SHP77 treated with DMSO at 0.1 percent for 48 hours (cell line): ENCODE measurements around the gene EEF2KMT.
"Not testable (repeated sequence)": the region's sequence is repeated elsewhere in the genome, so short reads cannot be mapped to it uniquely, and the experiment has no call there.

Experiments
- DNase-seq: peaks from one replicate; lab custom pipeline; 2025; lab: John Stamatoyannopoulos, UW

The EEF2KMT gene

DNA sequence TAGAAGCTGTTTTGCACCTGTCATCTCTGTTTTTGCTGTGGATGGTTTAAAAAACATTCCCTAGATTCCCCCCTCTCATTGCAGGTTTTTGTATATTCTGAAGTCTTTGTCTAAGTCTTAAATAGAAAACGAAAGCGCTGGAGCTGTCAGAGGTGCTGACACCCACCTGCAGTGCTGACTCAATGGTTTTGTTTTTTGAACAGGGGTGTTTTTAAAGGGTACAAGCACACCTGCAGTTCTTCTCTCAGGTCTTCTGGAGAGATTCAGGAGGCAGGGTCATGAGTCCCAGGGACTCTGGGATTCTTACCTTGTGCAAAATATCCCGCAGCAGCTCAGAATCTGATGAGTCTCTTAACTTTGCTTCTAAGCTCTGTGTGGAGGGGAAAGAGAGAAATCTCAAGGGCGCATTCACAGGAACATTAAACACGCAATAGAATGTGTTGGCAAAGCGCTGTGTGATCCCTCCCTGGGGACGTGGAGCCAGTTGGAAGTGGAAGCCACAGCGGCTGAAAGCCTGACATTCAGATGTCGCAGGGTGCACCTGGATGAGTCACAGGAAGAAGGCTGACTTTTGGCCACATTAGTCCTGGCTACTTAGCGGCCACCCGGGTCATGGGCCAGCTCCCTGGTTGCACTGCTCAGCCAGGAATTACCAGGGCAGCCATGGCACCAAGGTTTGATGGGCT is 2.3 kb downstream of the EEF2KMT start:
- not testable (repeated sequence) for DNase-seq

DNA sequence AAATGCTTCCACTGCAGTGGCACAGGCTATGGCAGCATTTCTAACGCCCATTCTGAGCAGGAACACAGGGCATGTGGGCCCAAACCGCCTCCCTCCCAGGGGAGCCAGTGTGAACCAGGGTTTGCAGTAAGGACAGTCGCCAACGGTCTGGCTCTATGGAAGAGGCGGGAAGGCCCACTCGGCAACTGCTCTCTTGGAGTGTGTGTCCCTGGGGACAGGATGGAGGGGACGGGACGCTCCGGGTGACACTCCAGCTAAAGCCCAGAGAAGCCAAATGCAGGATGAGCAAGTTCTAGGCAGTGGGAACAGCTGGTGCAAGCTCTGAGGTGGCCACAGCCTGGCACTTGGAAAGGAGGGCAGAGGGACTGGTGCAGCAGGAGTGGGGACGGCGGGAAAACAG is 3.8 kb downstream of the EEF2KMT start:
- not testable (repeated sequence) for DNase-seq

DNA sequence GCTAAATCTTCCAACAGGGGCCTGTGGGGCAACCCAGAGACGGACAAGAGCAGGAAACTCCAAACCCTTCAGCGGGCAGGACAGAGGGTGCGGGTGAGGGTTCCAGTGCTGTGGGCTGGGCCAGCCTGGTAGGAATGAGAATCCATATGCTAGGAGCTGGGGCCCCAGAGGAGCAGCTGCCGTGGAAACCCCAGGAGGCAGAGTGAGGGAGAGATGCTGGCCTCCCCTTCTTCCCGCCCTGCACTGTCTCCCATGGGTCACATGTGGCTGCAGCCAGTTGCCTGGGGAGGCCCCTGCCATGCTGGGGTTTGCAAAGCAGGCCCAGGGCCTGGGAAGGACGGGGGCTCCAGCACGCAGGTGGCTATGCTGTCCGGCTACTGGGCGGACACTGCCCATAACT is 4.5 kb downstream of the EEF2KMT start:
- not testable (repeated sequence) for DNase-seq

DNA sequence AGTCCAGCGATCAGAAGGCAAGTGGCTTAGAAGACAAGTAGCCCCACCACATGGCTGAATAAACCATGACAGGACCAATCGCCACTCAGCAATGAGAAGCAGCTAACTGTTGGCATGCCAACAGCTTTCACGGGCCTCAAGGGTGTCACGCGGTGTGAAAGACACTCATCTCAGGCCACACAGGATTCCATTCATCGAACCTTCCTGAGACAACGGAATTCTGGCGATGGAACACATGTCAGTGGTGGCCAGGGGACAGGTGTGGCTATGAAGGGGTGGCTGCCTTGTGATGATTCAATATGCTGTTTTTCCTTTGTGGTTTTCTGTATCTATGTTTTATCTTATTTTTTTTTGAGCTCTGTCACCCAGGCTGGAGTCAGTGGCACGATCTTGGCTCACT is 7.0 kb downstream of the EEF2KMT start:
- DNase-seq = not testable (repeated sequence)

DNA sequence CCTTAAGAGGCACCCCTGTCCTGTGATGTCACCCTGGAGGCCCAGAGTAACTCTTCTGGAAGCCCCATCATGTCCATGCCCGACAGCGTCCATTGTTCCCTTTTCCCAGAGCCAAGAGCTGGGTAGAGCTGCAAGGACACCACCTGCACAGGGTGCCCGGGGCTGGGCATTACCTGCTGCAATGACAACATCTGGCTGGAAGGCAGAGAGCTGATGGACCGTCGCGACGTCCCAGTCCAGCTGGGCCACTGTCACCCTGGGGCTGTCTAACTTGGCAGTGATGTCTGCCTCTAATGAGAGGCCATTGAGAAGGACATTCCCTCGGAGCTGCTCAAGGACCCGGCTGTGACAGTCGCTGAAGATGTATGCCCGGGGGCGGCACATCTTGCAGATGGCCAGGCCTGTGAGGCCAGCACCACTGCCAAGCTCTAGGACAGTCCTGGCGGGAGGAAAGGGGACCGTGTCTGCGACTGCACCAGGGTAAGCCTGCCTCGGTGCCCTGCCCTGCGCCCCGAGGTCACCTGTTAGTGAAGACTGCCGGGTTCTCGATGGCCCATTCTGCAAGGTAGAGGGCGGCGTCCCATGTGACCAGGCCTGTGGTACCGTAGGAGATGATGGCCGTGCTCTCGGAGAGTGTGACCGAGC is 7.6 kb downstream of the EEF2KMT start:
- not testable (repeated sequence) for DNase-seq

DNA sequence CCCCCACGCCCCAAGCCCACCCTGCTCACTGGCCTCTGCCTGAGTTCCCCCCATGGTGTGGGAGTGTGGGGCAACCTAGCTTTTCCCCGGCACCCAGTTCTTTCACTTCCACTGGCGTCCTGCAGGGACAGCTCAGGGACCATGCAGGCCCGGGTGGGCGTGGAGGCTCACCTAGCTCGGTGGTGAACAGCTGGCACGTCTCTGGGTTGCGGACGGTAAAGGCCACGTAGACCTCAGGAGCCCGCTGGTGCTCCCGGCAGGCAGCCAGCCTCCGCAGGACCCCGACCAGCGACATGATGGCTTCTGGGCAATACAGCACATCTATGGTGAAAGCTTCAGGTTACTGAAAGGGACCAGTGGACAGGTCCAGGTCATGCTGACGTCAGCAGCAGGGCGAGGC is 8.7 kb downstream of the EEF2KMT start:
- not testable (repeated sequence) for DNase-seq

GRCh38 chr16:5088086-5088790 is 9.4 kb downstream of the EEF2KMT start:
- not testable (repeated sequence) for DNase-seq

GRCh38 chr16:5085716-5086115 is 11.9 kb downstream of the EEF2KMT start:
- not testable (repeated sequence) for DNase-seq

GRCh38 chr16:5084802-5085201 is 12.8 kb downstream of the EEF2KMT start:
- DNase-seq = not testable (repeated sequence)

DNA sequence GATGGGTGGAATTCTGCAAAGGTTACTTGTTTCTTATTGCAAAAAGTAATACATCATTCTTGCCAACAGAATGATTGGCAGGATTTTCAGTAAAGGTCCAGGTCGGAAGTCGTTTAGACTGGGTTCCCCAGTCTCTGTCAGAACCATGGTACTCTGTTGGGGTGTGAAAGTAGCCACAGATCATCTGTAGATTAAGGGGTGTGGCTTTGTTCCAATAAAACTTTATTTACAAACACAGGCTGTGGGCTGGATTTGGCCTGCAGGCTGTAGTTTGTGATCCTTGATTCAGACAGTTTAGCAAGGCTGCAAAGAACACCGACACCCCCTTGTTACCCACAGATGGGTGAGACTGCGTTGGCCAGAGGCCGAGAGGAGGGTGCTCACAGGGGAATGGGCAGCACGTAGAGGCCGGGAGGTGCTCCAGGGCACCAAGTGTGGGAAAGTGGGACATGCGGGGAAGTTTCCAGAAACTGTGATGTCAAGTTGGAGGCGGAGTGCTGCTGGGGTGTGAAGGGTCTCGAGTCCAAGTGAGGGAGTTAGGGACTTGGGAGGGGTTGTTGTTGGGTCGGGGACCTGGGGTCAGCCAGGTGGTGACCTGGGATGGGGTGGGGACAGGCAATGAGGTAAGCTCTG is 13.4 kb downstream of the EEF2KMT start:
- DNase-seq = not testable (repeated sequence)

- DNase-seq = not testable (repeated sequence)
These were observed 13.9 kb downstream of the EEF2KMT start for GRCh38 chr16:5083646-5084045.

DNA sequence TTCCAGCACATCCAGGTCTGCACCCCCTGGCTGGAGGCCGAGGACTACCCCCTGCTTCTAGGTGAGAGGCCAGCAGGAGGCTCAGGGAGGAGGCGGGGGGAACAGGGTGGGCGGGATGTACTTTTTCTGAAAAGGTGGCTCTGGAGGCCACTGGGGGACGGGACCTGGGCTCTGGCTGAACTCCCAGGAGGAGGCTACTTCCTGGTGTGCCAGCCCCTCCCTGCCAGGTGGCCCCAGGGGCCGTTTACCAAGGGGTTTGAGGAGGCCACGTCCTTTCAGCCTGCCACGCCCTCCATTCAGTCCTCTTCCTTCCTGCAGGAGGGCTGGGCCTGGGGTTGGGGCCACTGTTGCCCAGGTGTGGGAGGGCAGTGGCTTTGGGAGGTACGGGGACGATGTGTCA is 16.6 kb downstream of the EEF2KMT start:
- not testable (repeated sequence) for DNase-seq

DNA sequence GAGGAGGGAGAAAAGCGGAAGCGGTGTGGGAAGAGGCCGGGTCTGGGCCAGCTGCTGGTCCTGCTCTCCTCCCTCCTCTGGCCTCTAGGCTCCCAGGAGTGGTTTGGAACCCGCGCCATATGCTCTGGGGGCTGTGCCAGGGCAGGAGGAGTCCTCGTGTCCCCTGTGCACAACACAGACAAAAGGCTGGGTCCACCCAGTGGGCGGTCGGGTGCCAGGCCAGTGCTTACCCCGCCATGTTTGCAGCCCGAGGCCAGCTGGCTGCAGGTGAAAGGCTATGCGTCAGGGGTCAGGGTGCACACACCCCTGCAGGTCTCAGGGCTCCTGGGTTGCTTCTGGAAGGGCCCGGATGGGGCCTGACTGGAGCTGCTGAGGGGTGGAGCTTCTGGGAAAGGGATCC is 17.1 kb downstream of the EEF2KMT start:
- not testable (repeated sequence) for DNase-seq

GRCh38 chr16:5078626-5079025 is 19.0 kb downstream of the EEF2KMT start:
- DNase-seq = no peak

DNA sequence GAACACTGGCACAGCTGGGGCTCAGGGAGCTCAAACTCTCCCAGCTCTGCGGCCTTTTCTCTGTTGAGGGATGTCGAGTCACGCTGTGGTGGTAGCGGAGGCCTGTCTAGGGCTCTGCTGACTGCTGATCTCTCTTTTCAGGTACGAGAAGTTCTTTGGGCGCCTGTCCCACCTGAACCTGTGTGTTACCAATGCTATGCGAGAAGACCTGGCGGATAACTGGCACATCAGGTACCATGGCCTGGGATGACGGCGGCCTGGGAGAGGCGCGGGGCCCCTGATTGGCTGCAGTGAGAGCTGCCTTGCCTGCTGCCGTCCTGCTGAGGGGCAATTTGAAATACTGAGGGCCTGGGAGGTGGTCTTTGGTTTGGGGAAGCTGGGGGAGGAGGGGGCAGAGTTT is 20.3 kb downstream of the EEF2KMT start:
- DNase-seq = no peak

DNA sequence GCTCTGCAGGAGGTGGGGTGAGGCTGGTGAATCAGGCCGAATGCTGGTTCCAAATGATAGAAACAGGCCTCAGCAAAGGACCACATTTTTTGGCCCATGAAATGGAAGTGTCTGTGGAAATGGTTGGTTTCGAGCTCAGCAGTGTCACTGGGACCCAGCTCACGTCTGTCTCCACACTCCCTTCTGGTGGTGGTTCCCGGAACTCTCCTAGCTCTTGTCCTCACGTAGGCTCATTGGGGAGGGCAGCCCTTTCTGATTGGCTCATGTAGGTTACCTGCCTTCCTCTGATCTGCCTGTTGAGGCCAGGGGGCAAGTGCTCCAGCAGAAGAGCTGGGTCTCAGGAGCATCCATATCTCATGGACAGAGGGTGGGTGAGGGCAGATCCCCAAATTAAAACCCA is 22.0 kb downstream of the EEF2KMT start:
- no peak for DNase-seq

DNA sequence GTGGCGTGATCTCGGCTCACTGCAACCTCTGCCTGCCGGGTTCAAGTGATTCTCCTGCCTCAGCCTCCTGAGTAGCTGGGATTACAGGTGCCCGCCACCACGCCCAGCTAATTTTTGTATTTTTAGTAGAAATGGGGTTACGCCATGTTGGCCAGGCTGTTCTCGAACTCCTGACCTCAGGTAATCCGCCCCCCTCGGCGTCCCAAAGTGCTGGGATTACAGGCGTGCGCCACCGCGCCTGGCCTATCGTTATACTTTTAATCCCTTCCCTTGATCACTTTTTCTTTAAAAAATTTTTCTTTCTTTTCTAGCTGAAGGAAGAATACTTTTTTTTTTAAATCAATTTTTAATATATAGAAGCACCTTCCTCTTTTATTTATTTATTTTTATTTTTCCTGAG is 23.8 kb downstream of the EEF2KMT start:
- not testable (repeated sequence) for DNase-seq

DNA sequence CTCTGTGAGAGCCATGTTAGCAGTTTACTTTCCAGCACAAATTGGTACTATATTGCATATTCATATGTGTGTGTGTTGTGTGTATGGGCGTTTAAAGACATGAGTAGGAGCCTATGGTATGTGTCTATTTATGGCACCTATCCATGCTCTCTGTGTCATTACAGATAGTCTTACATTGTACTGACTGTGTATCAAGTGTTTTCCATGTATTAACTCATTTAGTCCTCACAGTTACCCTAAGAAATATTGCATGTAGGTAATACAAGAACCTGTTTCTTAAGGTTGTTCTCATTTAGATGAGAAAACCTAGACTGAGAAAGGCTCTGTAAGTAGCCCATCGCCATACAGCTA is 24.3 kb downstream of the EEF2KMT start:
- DNase-seq = no peak

GRCh38 chr16:5072334-5073278 is 25.0 kb downstream of the EEF2KMT start:
- DNase-seq = no peak

GRCh38 chr16:5071681-5072333 is 25.8 kb downstream of the EEF2KMT start, which contains the start of gene ALG1:
TSS of gene ALG1 (plus strand) at chr16:5071843. CDS start at chr16:5071850, 7 bp downstream.
- DNase-seq = peak; percentile 60

DNA sequence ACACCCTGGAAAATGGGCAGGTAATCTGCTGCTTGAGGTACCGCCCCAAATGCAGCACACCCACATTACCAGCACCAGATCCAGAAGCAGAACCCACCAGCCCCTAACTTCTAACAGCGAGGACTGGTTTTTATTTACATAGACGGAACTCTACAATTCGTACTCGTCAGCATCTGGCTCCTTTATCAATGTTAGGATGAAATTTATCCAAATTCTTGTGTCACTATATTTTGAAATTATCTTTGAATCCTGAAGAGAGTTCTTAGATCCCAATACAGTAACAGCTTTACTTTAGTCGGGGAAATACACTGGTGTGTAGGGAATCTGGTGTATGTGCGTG is 26.3 kb downstream of the EEF2KMT start:
- no peak for DNase-seq
